ENCODE data around the gene TNFRSF12A. TPM values are rescaled to one million over a fixed set of nuclear protein-coding genes. Genes with fewer than 3 reads are reported as not detected.
"Not testable (repeated sequence)": the region's sequence is repeated elsewhere in the genome, so short reads cannot be mapped to it uniquely, and the experiment has no call there.

Gene TNFRSF12A
- total RNA-seq, 2 donors from 2014 or later = 7.6 to 14.6 TPM

DNA sequence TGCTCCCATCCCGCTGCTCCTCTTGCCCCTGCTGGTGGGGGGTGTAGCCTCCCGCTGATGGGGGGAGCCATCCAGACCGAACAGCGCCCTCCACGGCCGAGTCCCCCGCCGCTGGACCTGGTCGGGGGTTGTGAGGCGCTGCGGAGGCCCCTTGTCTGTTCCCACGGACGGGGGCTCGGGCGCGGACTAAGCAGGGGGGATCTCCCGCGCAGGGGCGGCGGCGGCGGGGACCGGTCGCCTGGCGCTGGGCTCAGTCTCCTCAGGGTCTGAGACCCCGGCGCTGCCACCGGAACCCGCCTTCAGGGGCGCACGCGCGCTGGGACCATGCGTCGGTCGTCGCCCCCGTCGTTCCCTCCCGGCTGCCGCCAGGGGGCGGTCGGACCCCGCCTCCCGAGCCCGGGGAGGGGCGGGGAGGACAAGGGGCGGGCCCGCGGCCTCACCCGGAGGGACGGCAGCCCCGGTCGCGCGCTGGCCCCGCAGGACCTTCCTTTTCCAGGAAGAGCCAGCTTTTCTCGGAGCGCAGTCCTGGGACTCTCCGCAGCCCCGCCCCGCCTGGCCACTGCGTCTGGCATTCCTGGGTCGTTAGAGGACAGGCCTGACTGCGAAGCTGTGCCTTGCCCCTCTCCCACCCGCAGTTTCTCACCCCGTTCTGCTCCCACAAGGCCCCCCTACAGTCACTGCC, 39.0 kb downstream of the TNFRSF12A start:
- H3K36me3 Mint-ChIP-seq = peaks cover 0 to 24% of the 10 kb centered on the region in 2 donors
- H3K27ac Mint-ChIP-seq = peak overlapping the region; percentile 94 to 98
- peak; percentile 90 for ATAC-seq
- peaks cover 0 to 4% of the 10 kb centered on the region in 2 donors for H3K9me3 Mint-ChIP-seq
- DNase-seq (ENCODE audit: low spot score in 2 of 2) = peak; percentile 92 to 98

DNA sequence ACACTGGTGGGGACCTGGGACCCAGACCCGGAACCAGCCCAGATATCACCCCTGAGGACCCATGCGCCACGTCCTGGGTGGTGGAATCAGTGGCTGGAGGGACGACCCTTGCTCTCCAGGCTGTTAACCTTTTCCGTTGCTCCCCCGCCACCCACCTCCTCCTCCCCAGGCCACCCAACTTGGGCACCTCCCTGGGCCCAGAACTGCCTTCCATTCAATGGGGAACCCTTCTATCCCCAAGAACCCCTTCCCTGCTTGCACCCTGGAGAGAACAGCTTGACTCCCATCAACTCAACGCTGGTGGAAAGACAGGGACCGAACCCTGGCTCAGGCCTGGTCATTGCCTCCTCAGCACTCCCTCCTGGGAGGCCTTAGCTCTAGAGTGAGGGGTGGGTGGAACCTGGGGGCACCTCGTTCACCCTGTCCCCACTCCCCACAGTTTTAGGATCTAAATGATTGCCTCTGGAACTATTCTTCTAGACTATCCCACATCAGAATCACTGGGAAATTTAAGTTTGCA, 39.6 kb downstream of the TNFRSF12A start:
- peaks cover 0 to 22% of the 10 kb centered on the region in 2 donors for H3K36me3 Mint-ChIP-seq

DNA sequence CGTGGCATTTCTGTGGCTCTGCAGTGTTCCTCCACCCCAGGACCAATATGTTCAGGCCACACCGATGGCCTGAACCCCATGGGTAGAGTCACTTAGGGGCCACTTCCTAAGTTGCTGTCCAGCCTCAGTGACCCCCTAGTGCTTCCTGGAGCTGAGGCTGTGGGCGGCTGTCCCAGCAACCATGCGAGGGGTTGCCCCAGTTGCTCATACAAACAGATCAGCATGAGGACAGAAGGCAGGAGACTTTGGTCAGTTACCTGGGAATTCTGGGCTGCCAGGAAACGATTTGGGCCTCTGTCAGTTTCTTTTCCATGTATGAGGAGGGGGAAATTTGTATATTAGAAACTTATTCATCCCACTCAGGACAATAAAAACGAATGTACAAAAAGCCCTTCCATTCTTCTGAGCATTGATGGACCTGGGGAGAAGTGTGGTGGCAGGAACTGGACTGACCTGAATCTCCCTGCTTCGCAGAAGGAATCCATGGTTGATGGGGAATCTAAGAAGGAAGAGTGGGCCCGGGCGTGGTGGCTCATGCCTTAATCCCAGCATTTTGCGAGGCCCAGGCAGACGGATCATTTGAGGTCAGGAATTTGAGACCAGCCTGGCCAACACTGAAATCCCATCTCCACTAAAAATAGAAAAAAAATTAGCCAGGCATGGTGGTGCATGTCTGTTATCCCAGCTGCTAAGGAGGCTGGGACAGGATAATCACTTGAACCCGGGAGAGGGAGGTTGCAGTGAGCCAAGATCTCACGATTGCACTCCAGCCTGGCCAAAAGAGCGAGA, 40.4 kb downstream of the TNFRSF12A start:
- ATAC-seq (no peak), DNase-seq (ENCODE audit: low spot score in 2 of 2) (no peak)
- Mint-ChIP-seq H3K9me3 (peaks cover 0 to 4% of the 10 kb centered on the region in 2 donors), H3K27ac (peak overlapping the region; percentile 94 to 98), H3K36me3 (peaks cover 3 to 20% of the 10 kb centered on the region in 2 donors)

More for the DNA sequence above, 39.6 kb downstream of the TNFRSF12A start:
- Mint-ChIP-seq H3K9me3 (peaks cover 0 to 4% of the 10 kb centered on the region in 2 donors), H3K27ac (peak overlapping the region; percentile 94 to 98)
- peak in 1 of 2 donors; percentile 1 for ATAC-seq
- DNase-seq (ENCODE audit: low spot score in 2 of 2) = no peak

DNA sequence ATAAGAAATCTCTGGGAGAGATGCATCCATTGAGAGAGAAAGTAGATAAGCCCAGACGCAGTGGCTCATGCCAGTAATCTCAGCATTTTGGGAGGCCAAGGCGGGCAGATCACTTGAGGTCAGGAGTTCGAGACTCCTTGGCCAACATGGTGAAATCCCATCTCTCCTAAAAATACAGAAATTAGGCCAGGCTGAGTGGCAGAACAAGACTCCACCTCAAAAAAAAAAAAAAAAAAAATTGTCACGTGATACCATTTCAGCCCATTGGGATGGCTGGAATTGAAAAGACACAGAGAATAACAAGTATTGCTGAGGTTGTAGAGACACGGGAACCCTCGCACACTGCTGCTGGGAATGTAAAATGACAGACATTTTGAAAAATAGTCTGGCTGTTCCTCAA, 42.4 kb downstream of the TNFRSF12A start:
- ATAC-seq (no peak), DNase-seq (ENCODE audit: low spot score in 2 of 2) (no peak)
- Mint-ChIP-seq H3K9me3 (peaks cover 0 to 4% of the 10 kb centered on the region in 2 donors), H3K27ac (peak overlapping the region in 1 of 2 donors; percentile 99), H3K36me3 (peaks cover 24 to 37% of the 10 kb centered on the region in 2 donors)

DNA sequence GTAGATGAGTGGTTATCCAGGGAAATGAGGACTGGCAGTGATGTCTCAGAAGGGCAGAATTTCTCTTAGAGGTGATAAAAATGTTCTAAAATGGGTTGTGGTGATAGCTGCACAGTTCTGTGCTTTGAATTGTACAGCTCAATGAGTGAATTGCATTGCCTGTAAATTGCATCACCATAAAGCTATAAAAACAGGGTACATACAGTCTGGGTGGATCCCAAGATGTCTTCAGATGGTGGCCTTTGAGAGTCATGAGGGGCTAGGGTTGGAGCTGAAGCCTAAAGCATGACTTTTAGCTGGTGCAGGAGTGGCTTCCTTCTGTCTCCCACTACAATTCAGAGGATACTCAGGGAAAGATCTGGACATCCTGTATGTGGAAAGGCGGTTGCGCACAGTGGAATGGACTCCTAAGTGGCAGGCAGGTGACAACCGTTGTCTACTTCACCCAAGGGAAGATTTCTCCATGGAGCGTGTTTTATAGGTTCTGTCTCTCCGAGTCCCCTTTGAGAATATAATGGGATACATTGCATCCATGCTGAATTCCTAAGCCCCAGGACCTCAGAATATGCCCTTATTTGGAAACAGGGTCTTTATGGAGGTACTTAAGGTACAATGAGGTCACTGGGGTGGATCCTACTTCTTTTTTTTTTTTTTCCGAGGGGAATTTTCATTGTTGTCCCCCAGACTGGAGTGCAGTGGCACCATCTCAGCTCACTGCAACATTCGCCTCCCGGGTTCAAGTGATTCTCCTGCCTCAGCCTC, 43.6 kb downstream of the TNFRSF12A start:
- peaks cover 36 to 50% of the 10 kb centered on the region in 2 donors for H3K36me3 Mint-ChIP-seq
- ATAC-seq = no peak
- no peak for DNase-seq (ENCODE audit: low spot score in 2 of 2)
- H3K9me3 Mint-ChIP-seq = peaks cover 0 to 4% of the 10 kb centered on the region in 2 donors
- H3K27ac Mint-ChIP-seq = peak overlapping the region; percentile 99 to 100

DNA sequence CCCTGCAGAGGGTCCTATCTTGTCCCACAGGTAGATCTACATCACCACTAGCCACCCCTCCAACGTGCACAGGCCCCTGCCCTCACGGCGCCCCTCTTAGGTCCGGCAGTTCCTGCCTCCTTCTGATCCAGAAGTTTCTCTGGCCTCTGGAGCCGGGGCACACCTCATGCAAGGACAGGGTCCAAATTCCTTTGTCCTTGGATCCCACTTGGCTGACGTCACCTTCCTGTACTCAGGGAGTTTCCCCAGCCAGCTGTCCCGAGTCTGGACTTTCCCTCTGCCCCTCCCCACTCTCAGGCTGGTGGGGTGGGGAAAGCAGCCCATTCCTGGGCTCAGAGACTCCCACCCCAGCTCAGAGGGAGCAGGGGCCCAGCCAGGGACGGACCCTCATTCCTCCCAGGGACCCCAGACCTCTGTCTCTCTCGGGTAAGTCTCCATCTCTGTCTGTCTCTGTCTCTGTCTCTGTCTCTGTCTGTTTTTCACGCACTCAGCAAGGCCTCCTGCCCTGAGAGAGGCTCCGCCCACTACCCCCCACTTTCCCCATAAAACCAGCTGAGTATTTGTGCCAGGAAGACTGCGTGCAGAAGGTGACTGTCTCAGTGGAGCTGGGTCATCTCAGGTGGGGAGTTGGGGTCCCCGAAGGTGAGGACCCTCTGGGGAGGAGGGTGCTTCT, 45.0 kb downstream of the TNFRSF12A start, which contains the start of gene IL32:
Gene IL32 (plus strand): TSS at position 572 of the 673 bp plus-strand sequence. CDS start 172 bp downstream, outside the sequence.
- H3K36me3 Mint-ChIP-seq = peaks cover 49 to 62% of the 10 kb centered on the region in 2 donors
- DNase-seq (ENCODE audit: low spot score in 2 of 2) (peak; percentile 73 to 82), ATAC-seq (peak; percentile 66)
- H3K9me3 Mint-ChIP-seq = peaks cover 0 to 4% of the 10 kb centered on the region in 2 donors
- peak within 1 kb of the TSS; percentile 99 to 100 for H3K27ac Mint-ChIP-seq

DNA sequence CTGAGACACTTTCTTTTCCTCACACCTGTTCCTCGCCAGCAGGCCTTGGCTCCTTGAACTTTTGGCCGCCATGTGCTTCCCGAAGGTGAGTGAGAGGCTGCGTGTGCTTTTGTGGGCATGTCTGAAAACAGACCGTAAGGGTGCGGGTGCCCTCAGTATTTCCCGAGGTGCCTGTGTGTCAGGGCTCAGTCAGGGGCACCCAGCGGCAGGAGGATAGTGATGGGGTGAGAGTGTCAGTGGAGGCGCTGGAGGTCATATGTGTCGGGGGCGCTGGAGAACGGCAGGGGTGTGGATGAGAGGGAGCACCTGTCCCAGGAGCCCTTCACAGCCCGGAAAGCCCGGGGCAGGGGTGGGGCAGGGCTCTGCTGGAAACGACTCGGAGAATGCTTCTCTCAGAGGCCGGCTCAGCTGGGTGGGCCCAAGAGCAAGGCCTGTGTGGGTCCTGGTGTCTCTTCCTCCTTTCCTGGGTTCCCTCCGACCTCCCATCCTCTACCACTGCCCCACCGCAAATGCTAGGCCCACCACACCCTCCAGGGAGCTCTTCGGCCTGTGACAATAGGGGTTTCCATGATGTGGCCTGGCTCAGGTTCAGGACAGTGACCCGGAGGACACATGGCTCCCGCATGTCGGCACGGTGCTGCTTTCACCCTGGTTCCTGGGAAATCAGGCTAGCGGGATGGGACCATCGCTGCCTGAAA, 45.7 kb downstream of the TNFRSF12A start:
- DNase-seq (ENCODE audit: low spot score in 2 of 2) = no peak
- H3K9me3 Mint-ChIP-seq = peaks cover 0 to 4% of the 10 kb centered on the region in 2 donors
- peak overlapping the region; percentile 99 to 100 for H3K27ac Mint-ChIP-seq
- ATAC-seq = peak in 1 of 2 donors; percentile 23
- peaks cover 50 to 64% of the 10 kb centered on the region in 2 donors for H3K36me3 Mint-ChIP-seq

DNA sequence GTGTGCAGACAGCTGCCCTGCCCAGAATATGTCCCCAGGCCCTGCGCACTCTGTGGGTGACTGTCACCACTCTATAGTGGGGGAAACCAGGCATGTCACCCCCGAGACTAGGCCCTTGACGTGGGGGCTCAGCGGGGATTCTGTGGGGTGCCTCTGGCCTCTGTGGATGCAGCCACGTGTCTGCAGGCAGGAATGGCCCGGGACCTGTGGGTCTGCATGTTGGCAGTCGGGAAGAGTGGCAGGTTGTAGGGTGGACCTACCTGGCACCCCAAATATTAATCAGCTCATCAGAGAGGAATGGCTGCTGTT, 46.2 kb downstream of the TNFRSF12A start:
- H3K9me3 Mint-ChIP-seq = peaks cover 0 to 4% of the 10 kb centered on the region in 2 donors
- H3K27ac Mint-ChIP-seq = peak overlapping the region; percentile 99 to 100
- no peak for DNase-seq (ENCODE audit: low spot score in 2 of 2)
- H3K36me3 Mint-ChIP-seq = peaks cover 50 to 64% of the 10 kb centered on the region in 2 donors
- peak in 1 of 2 donors; percentile 1 for ATAC-seq

DNA sequence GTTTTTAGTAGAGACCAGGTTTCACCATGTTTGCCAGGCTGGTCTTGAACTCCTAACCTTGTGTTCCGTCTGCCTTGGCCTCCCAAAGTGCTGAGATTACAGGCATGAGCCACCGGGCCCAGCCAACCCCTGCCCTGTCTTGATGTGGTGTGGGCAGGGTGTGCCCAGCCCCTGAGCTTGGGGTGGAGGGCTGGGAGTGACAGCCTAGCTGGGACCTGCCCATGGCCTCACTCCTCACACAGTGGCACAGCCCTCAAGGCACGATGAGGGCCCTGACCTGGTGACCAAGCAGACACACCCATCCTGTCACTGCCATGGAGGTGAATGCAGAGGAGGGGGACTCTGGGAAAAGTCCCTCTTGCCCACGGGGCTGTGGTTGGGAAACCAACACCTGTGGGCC, 48.3 kb downstream of the TNFRSF12A start:
- Mint-ChIP-seq H3K27ac (peak overlapping the region; percentile 98 to 99), H3K36me3 (peaks cover 50 to 56% of the 10 kb centered on the region in 2 donors), H3K9me3 (no peaks in the 10 kb centered on the region)
- DNase-seq (ENCODE audit: low spot score in 2 of 2) (no peak), ATAC-seq (no peak)

DNA sequence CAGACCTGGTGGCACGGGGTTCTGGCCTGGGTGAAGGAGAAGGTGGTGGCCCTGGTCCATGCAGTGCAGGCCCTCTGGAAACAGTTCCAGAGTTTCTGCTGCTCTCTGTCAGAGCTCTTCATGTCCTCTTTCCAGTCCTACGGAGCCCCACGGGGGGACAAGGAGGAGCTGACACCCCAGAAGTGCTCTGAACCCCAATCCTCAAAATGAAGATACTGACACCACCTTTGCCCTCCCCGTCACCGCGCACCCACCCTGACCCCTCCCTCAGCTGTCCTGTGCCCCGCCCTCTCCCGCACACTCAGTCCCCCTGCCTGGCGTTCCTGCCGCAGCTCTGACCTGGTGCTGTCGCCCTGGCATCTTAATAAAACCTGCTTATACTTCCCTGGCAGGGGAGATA, 49.0 kb downstream of the TNFRSF12A start:
- not testable (repeated sequence) for DNase-seq (ENCODE audit: low spot score in 2 of 2); H3K9me3 Mint-ChIP-seq; ATAC-seq
- peak overlapping the region; percentile 74 to 99 for H3K27ac Mint-ChIP-seq
- peaks cover 50 to 52% of the 10 kb centered on the region in 2 donors for H3K36me3 Mint-ChIP-seq

DNA sequence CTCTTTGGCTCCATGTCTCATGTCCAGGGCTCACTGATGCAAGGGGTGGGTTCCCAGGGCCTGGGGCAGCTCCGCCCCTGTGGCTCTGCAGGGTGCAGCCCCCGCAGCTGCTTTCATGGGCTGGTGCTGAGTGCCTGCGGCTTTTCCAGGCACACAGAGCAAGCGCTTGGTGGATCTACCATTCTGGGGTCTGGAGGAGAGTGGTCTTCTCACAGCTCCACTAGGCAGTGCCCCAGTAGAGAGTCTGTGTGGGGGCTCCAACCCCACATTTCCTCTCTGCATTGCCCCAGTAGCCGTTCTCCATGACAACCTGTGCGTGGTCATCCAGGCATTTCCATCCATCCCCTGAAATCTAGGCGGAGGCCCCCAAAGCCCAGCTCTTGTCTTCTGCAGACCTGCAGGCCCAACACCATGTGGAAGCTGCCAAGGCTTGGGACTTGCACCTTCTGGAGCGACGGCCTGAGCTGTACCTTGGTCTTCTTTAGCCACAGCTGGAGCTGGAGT, 50.5 kb downstream of the TNFRSF12A start:
- H3K36me3 Mint-ChIP-seq = peaks cover 45 to 54% of the 10 kb centered on the region in 2 donors
- DNase-seq (ENCODE audit: low spot score in 2 of 2) = no peak
- ATAC-seq = no peak

DNA sequence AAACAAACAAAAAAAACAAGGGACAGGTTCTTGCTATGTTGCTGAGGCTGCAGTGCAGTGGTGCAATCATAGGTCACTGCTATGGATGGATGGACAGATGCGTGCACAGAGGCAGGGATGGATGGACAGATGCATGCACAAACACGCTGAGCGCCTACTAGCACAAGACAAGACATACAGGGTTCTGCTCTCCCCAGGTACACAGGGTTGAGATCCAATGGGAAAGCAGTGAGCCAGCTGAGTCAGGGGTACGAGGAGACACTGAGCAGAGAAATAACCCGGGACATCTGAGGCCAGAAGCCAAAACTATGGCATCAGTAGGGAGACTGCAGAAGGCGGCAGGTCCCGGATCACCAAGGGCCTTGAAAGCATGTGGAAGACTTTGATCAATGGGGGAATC, 51.5 kb downstream of the TNFRSF12A start:
- ATAC-seq = no peak
- no peak for DNase-seq (ENCODE audit: low spot score in 2 of 2)
- H3K36me3 Mint-ChIP-seq = peaks cover 35 to 47% of the 10 kb centered on the region in 2 donors

More for the DNA sequence above, 50.5 kb downstream of the TNFRSF12A start:
- Mint-ChIP-seq H3K9me3 (peaks cover 0 to 5% of the 10 kb centered on the region in 2 donors), H3K27ac (peak overlapping the region; percentile 32 to 99)

More for the DNA sequence above, 51.5 kb downstream of the TNFRSF12A start:
- Mint-ChIP-seq H3K9me3 (peaks cover 0 to 5% of the 10 kb centered on the region in 2 donors), H3K27ac (peak overlapping the region; percentile 83 to 99)
